Adrenal gland (tissue), 12 donors: Measurements from ENCODE around the gene HSPA12B. TPM values are rescaled to one million over a fixed set of nuclear protein-coding genes. Genes with fewer than 3 reads are reported as not detected.
A peak's percentile ranks its signal among the peaks of the same experiment; 100 is the strongest.

Experiments used
- DNase-seq, 7 donors: peaks; one replicate each; pipeline ENCODE4 v3.0.0-alpha.2; 2019 to 2020
- H3K27ac ChIP-seq, 5 donors: fragments of 200-600 bp; sonication (generic) in 4 of 5; 1 replicate in 3 of 5; 2 replicates in 2 of 5; pipeline versions ENCODE4 v1.5.1 to v1.8.0; 2016 to 2020; ENCODE audit warnings: mild to moderate bottlenecking in 1 of 5
- H3K27me3 ChIP-seq: fragments of 200-600 bp; 2 replicates; pipeline ENCODE4 v1.8.0; 2021
- H3K36me3 ChIP-seq, 2 donors: fragments of 200-600 bp; replicated peaks in 1 of 2; 1 replicate in 1 of 2; 2 replicates in 1 of 2; pipeline versions ENCODE4 v1.5.1 to v1.8.0; 2018 to 2022
- H3K4me1 ChIP-seq, 2 donors: fragments of 200-600 bp; replicated peaks in 1 of 2; 1 replicate in 1 of 2; 2 replicates in 1 of 2; pipeline versions ENCODE4 v1.5.1 to v1.8.0; 2018 to 2021
- H3K4me3 ChIP-seq, 4 donors: fragments of 200-600 bp; sonication (generic) in 3 of 4; one replicate each; pipeline ENCODE4 v1.5.1; 2016 to 2018
- H3K9me3 ChIP-seq, 3 donors: fragments of 200-600 bp; sonication (generic) in 1 of 3; replicated peaks in 1 of 3; 1 replicate in 2 of 3; 2 replicates in 1 of 3; pipeline versions ENCODE4 v1.5.1 to v1.8.0; 2016 to 2021
- POLR2A ChIP-seq, 2 donors: fragments of 450-650 bp; IDR thresholded peaks; one replicate each; pipeline ENCODE4 v1.6.1; 2017; ENCODE audit warnings: antibody characterized with exemption in 2 of 2, mild to moderate bottlenecking in 2 of 2, moderate library complexity in 1 of 2
- WGBS, 4 donors: extraction: QIAGEN DNeasy Blood & Tissue Kit in 2 of 4; methylation state at CpG; one replicate each; pipeline versions ENCODE4 v1.1.5 to v1.1.7; 2013 to 2017; 5-methylcytosine and 5-hydroxymethylcytosine counted together
- intact Hi-C, 2 donors: fragments of 100-400 bp; cut with DNase I; formaldehyde crosslinking; loops; one replicate each; pipeline versions ENCODE4 v1.14.1 to v1.15.0; 2022 to 2023
- polyA plus RNA-seq, 3 donors: library from polyadenylated mRNA; stranded (reverse); fragments of 200-250 nt in 2 of 3; fragments of 350-450 nt in 1 of 3; fragmentation: Illumina TruSeq in 1 of 3; extraction: RNeasy Lipid Tissue Mini Kit (QIAGEN cat#74804) in 1 of 3; gene quantifications; one replicate each; pipeline ENCODE4 v1.2.3, GENCODE V29; 2013 to 2014
- total RNA-seq, 9 donors: library from RNA; depleted of rRNA in 4 of 9; stranded (reverse); fragments of >200 nt in 4 of 9; fragments of 120-200 nt in 1 of 9; fragmentation: NEBNext Ultra II Directional in 1 of 9; extraction: Animal tissue kit (Norgen Biotek cat#: 25700) in 1 of 9; gene quantifications; one replicate each; pipeline versions ENCODE4 v1.1.0 to v1.2.4, GENCODE V29; 2013 to 2023
- TF ChIP-seq, protein P1 (sequence below), 6 experiments: fragments of 450-650 bp in 4 of 6; fragments of 200-600 bp in 2 of 6; sonication (generic) in 1 of 6; IDR thresholded peaks; 1 replicate in 5 of 6; 2 replicates in 1 of 6; pipeline versions ENCODE4 v1.5.1 to v1.8.0; 2016 to 2021; ENCODE audit warnings: antibody characterized with exemption in 6 of 6, mild to moderate bottlenecking in 2 of 6, moderate library complexity in 1 of 6
- donor health status: healthy with polysubstance abuse.
- donor health status: Bipolar disorder and iron deficiency.
- donor health status: DM: yes; HTN: yes; CAD: no.
- donor health status: DM: no; HTN: no; CAD: no.
- donor health status: DM: no; HTN: no; CAD: no.
- donor health status: DM: yes; HTN: yes; CAD: no.

HSPA12B gene
- total and polyA plus RNA-seq, 12 donors: 1.5 to 10.9 (median 5.5) TPM

- no peak for DNase-seq
- Histone ChIP-seq H3K27me3 (no peaks in the 10 kb centered on the region), H3K9me3 (no peaks in the 10 kb centered on the region), H3K4me1 (peaks cover 9 to 14% of the 10 kb centered on the region in 2 donors), H3K36me3 (no peaks in the 10 kb centered on the region), H3K27ac (no peak overlapping the region), H3K4me3 (no peak overlapping the region)
- TF ChIP-seq, protein P1, sequence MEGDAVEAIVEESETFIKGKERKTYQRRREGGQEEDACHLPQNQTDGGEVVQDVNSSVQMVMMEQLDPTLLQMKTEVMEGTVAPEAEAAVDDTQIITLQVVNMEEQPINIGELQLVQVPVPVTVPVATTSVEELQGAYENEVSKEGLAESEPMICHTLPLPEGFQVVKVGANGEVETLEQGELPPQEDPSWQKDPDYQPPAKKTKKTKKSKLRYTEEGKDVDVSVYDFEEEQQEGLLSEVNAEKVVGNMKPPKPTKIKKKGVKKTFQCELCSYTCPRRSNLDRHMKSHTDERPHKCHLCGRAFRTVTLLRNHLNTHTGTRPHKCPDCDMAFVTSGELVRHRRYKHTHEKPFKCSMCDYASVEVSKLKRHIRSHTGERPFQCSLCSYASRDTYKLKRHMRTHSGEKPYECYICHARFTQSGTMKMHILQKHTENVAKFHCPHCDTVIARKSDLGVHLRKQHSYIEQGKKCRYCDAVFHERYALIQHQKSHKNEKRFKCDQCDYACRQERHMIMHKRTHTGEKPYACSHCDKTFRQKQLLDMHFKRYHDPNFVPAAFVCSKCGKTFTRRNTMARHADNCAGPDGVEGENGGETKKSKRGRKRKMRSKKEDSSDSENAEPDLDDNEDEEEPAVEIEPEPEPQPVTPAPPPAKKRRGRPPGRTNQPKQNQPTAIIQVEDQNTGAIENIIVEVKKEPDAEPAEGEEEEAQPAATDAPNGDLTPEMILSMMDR (IDR thresholded peaks at IDR 0.05): no peak
- no peak for TF ChIP-seq POLR2A (IDR thresholded peaks at IDR 0.05)
- 82 to 90% (median 88%) methylated on average over 4 of the region's 4 CpGs for WGBS, 4 donors
- intact Hi-C loops: no loop called here
These were observed 43.1 kb downstream of the HSPA12B start for GRCh38 chr20:3775457-3776108.

DNA sequence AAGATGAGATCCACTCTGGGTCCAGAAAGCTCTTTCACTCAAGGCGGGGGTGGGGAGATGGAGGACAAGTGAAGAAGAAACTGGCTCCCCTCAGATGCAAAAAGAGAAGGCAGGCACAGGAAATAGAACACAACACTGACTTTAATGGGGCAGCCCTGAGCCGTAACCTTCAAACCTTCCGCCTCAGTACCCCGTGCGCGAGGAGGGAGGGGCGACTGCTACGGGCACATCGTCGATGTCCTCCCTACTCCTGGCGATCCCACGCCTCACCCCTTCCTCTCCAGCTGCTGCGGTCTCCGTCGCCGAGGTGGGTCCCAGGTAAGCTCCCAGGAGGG is 44.9 kb downstream of the HSPA12B start:
- no peaks in the 10 kb centered on the region for H3K27me3 ChIP-seq
- no peak overlapping the region for H3K27ac ChIP-seq
- WGBS, 4 donors: 7 to 21% (median 12%) methylated on average over 6 to 16 of the region's 16 CpGs
- H3K9me3 ChIP-seq: no peaks in the 10 kb centered on the region
- H3K36me3 ChIP-seq: no peaks in the 10 kb centered on the region
- H3K4me3 ChIP-seq: peak overlapping the region in 2 of 4 donors; percentile 36 to 64
- peaks cover 9 to 23% of the 10 kb centered on the region in 2 donors for H3K4me1 ChIP-seq
- no peak for DNase-seq
- TF ChIP-seq, protein P1 (IDR thresholded peaks at IDR 0.05): no peak
- no peak for TF ChIP-seq POLR2A (IDR thresholded peaks at IDR 0.05)
- intact Hi-C loops: no loop called here

GRCh38 chr20:3777716-3778629 is 45.5 kb downstream of the HSPA12B start:
- TF ChIP-seq, protein P1 (IDR thresholded peaks at IDR 0.05): no peak
- TF ChIP-seq POLR2A (IDR thresholded peaks at IDR 0.05): no peak
- peak in 5 of 7 donors; percentile 53 to 69 (median 64) for DNase-seq
- Histone ChIP-seq H3K4me1 (peaks cover 9 to 23% of the 10 kb centered on the region in 2 donors), H3K4me3 (peak overlapping the region in 2 of 4 donors; percentile 36 to 64), H3K9me3 (no peaks in the 10 kb centered on the region), H3K27me3 (no peaks in the 10 kb centered on the region), H3K27ac (no peak overlapping the region), H3K36me3 (no peaks in the 10 kb centered on the region)
- WGBS, 4 donors: 1 to 6% (median 5%) methylated on average over 20 to 70 of the region's 70 CpGs
- intact Hi-C loops: no loop called here

GRCh38 chr20:3778976-3779375 is 46.5 kb downstream of the HSPA12B start:
- Histone ChIP-seq H3K4me1 (peaks cover 9 to 26% of the 10 kb centered on the region in 2 donors), H3K9me3 (no peaks in the 10 kb centered on the region), H3K27ac (no peak overlapping the region), H3K4me3 (no peak overlapping the region), H3K36me3 (no peaks in the 10 kb centered on the region), H3K27me3 (no peaks in the 10 kb centered on the region)
- no peak for TF ChIP-seq POLR2A (IDR thresholded peaks at IDR 0.05)
- TF ChIP-seq, protein P1 (IDR thresholded peaks at IDR 0.05): no peak
- intact Hi-C loops: no loop called here
- DNase-seq: peak in 1 of 7 donors; percentile 26
- 29 to 56% (median 36%) methylated on average over 14 to 18 of the region's 18 CpGs for WGBS, 4 donors
